Thymus (tissue), 11 donors: Measurements from ENCODE around the gene RORB. TPM values are rescaled to one million over a fixed set of nuclear protein-coding genes. Genes with fewer than 3 reads are reported as not detected.
"Not testable (repeated sequence)": the region's sequence is repeated elsewhere in the genome, so short reads cannot be mapped to it uniquely, and the experiment has no call there.

ENCODE experiments used
- DNase-seq, 9 donors: peaks; one replicate each; pipeline ENCODE4 v3.0.0-alpha.2; 2013; ENCODE audit warnings: low spot score in 9 of 9, low read depth in 6 of 9, missing footprints in 1 of 9
- H3K27ac ChIP-seq, 2 donors: one replicate each; pipeline ENCODE4 v1.5.1; 2013; ENCODE audit warnings: control low read depth in 1 of 2, low read depth in 1 of 2, low read length in 1 of 2, mild to moderate bottlenecking in 1 of 2, moderate library complexity in 1 of 2
- H3K27me3 ChIP-seq, 2 donors: one replicate each; pipeline ENCODE4 v1.5.1; 2013; ENCODE audit warnings: low read length in 1 of 2; ENCODE audit not compliant: control insufficient read depth in 2 of 2, insufficient read depth in 1 of 2
- H3K36me3 ChIP-seq, 2 donors: one replicate each; pipeline ENCODE4 v1.5.1; 2013; ENCODE audit warnings: low read length in 1 of 2, mild to moderate bottlenecking in 1 of 2, moderate library complexity in 1 of 2; ENCODE audit not compliant: control insufficient read depth in 2 of 2, insufficient read depth in 2 of 2
- H3K4me1 ChIP-seq, 2 donors: one replicate each; pipeline ENCODE4 v1.5.1; 2013; ENCODE audit warnings: low read length in 2 of 2; ENCODE audit not compliant: control insufficient read depth in 2 of 2, insufficient read depth in 2 of 2
- H3K4me3 ChIP-seq, 2 donors: one replicate each; pipeline ENCODE4 v1.5.1; 2013; ENCODE audit warnings: low read length in 2 of 2, control low read depth in 1 of 2, mild to moderate bottlenecking in 1 of 2
- H3K9me3 ChIP-seq, 2 donors: one replicate each; pipeline ENCODE4 v1.5.1; 2013; ENCODE audit warnings: low read length in 1 of 2, mild to moderate bottlenecking in 1 of 2; ENCODE audit not compliant: control insufficient read depth in 2 of 2, insufficient read depth in 1 of 2
- WGBS: extraction: QIAGEN DNeasy Blood & Tissue Kit; methylation state at CpG from one replicate; pipeline ENCODE4 v1.1.7; 2013; 5-methylcytosine and 5-hydroxymethylcytosine counted together
- polyA plus RNA-seq: library from polyadenylated mRNA; stranded (reverse); fragments of 200-250 nt; gene quantifications from one replicate; pipeline ENCODE4 v1.2.3, GENCODE V29; 2013
- total RNA-seq: library from RNA; stranded (reverse); fragments of 120-200 nt; gene quantifications from one replicate; pipeline ENCODE4 v1.2.4, GENCODE V29; 2013
- donor health status: healthy.

The RORB gene
- total and polyA plus RNA-seq, 2 donors, result 0.30 to 1.8 TPM

DNA sequence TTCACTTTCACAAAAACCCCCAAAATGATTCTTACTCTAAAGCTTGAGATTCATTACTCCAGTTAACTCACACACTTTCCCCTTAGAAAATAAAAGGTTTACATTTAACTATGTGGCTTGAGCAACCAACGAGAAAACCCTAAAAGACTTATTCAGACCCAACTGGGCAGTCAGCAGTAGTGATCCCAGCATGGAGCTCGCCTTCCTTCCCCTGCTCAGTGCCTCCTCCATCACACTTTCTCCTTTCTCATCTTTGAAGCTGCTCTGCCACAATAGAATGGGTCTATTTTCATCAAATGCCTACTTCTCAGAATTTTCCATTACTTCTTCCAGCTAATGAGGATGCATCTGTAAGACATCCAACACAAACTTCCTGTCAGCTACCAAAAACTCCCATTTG, 29.1 kb downstream of the RORB start:
- 66% methylated on average over 2 of the region's 2 CpGs for WGBS
- no peak overlapping the region for H3K4me3 ChIP-seq
- DNase-seq, result no peak

DNA sequence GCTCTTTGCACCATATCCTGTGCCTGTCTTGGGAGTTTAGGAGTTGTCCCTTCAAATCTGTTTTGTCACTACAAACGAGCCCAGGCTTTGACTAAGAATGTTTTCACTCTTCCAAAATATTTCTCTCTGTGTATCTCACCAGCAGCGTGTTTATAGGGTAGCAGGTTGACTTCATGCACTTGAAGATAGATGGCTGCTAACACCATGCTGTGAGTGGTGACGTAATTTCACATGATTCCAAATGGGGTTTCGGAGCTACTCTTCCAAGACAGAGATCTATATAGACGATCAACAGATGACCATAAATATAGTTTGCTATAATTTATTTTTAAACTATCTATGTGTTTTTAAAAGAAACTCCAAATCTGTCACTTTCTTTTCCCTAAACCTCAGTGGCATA, 30.6 kb downstream of the RORB start:
- 84% methylated on average over 5 of the region's 5 CpGs for WGBS
- Histone ChIP-seq H3K27ac (no peak overlapping the region), H3K4me3 (no peak overlapping the region), H3K27me3 (no peaks in the 10 kb centered on the region), H3K36me3 (no peaks in the 10 kb centered on the region), H3K4me1 (no peaks in the 10 kb centered on the region), H3K9me3 (no peaks in the 10 kb centered on the region)
- no peak for DNase-seq

More for the DNA sequence above, 29.1 kb downstream of the RORB start:
- no peaks in the 10 kb centered on the region for H3K9me3 ChIP-seq
- no peak overlapping the region for H3K27ac ChIP-seq
- H3K36me3 ChIP-seq, result no peaks in the 10 kb centered on the region
- no peaks in the 10 kb centered on the region for H3K27me3 ChIP-seq
- no peaks in the 10 kb centered on the region for H3K4me1 ChIP-seq

- Histone ChIP-seq H3K36me3 (no peaks in the 10 kb centered on the region), H3K27ac (no peak overlapping the region), H3K27me3 (no peaks in the 10 kb centered on the region), H3K4me1 (no peaks in the 10 kb centered on the region), H3K9me3 (no peaks in the 10 kb centered on the region), H3K4me3 (no peak overlapping the region)
- DNase-seq, result no peak
- 92% methylated on average over 6 of the region's 6 CpGs for WGBS
These were observed 31.1 kb downstream of the RORB start for GRCh38 chr9:74528207-74528606.

- not testable (repeated sequence) for DNase-seq, H3K27me3 ChIP-seq, H3K36me3 ChIP-seq, H3K9me3 ChIP-seq, H3K4me3 ChIP-seq, H3K27ac ChIP-seq, H3K4me1 ChIP-seq
- 66% methylated on average over 8 of the region's 8 CpGs for WGBS
These were observed 33.3 kb downstream of the RORB start for GRCh38 chr9:74530458-74530857.

DNA sequence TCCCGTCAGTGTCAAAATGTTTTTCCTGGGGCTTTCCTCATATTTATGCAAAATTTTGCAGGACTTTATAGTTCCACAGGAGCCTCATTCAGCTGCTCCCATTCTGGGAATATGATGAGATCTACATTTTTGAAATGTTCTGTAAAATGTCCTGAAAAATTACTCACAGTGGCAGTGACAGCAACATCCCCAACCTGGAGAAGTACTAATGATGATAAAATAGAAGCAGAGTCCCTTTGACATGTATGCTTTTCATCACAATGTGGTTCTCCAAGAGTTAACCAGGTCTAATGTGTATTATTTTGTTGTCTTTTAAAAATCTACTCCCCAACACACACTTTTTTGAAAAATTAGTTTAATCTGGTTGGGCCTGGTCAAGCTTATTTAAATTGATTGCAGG, 36.1 kb downstream of the RORB start:
- WGBS, result 86% methylated on average over 1 of the region's 1 CpG
- Histone ChIP-seq H3K4me3 (no peak overlapping the region), H3K9me3 (no peaks in the 10 kb centered on the region), H3K27ac (no peak overlapping the region), H3K4me1 (no peaks in the 10 kb centered on the region), H3K36me3 (no peaks in the 10 kb centered on the region), H3K27me3 (no peaks in the 10 kb centered on the region)
- no peak for DNase-seq

GRCh38 chr9:74534841-74535240, 37.7 kb downstream of the RORB start:
- H3K4me1 ChIP-seq, result no peaks in the 10 kb centered on the region
- no peak overlapping the region for H3K4me3 ChIP-seq
- no peaks in the 10 kb centered on the region for H3K36me3 ChIP-seq
- no peaks in the 10 kb centered on the region for H3K9me3 ChIP-seq
- WGBS, result 86% methylated on average over 3 of the region's 3 CpGs
- DNase-seq, result no peak
- H3K27me3 ChIP-seq, result no peaks in the 10 kb centered on the region
- H3K27ac ChIP-seq, result no peak overlapping the region

- Histone ChIP-seq H3K27me3 (no peaks in the 10 kb centered on the region), H3K36me3 (no peaks in the 10 kb centered on the region), H3K4me3 (no peak overlapping the region), H3K9me3 (no peaks in the 10 kb centered on the region), H3K27ac (no peak overlapping the region), H3K4me1 (no peaks in the 10 kb centered on the region)
- DNase-seq, result no peak
- 57% methylated on average over 3 of the region's 3 CpGs for WGBS
These were observed 46.0 kb downstream of the RORB start for GRCh38 chr9:74543145-74543544.

DNA sequence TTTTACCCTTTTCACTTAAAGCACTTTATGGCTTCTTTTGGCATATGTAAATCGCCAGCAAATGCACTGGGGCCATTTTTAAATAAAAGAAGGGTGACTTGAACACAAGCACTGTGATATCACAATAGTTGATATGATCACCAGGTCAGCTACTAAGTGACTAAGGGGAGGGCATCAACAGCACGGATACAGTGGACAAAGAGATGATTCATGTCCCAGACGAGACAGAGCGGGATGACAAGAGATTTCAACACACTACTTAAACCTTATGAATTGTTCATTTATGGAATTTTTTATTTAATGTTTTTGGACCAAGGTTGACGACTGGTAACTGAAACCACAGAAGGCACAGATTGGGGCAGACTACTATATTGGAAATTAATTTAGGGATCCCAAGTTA, 54.1 kb downstream of the RORB start:
- H3K4me1 ChIP-seq, result no peaks in the 10 kb centered on the region
- WGBS, result 87% methylated on average over 5 of the region's 5 CpGs

GRCh38 chr9:74554751-74555419, 57.8 kb downstream of the RORB start:
- Histone ChIP-seq H3K27ac (no peak overlapping the region), H3K9me3 (no peaks in the 10 kb centered on the region), H3K36me3 (no peaks in the 10 kb centered on the region), H3K4me1 (no peaks in the 10 kb centered on the region), H3K27me3 (no peaks in the 10 kb centered on the region), H3K4me3 (no peak overlapping the region)
- no peak for DNase-seq
- WGBS, result 84% methylated on average over 9 of the region's 9 CpGs

More for the DNA sequence above, 54.1 kb downstream of the RORB start:
- no peak for DNase-seq
- Histone ChIP-seq H3K27me3 (no peaks in the 10 kb centered on the region), H3K27ac (no peak overlapping the region), H3K9me3 (no peaks in the 10 kb centered on the region), H3K4me3 (no peak overlapping the region), H3K36me3 (no peaks in the 10 kb centered on the region)
